Glutamatergic neuron (in vitro differentiated cells): ENCODE data around the gene LYL1. TPM values are rescaled to one million over a fixed set of nuclear protein-coding genes. Genes with fewer than 3 reads are reported as not detected.
A peak's percentile ranks its signal among the peaks of the same experiment; 100 is the strongest.

Experiments
- DNase-seq: peaks from one replicate; pipeline ENCODE4 v3.0.0; 2022
- H3K27ac Mint-ChIP-seq: one replicate; pipeline ENCODE4 v1.8.0; 2020; ENCODE audit warnings: mild to moderate bottlenecking, mixed read lengths, inconsistent platforms; ENCODE audit not compliant: unreplicated experiment
- H3K27me3 Mint-ChIP-seq: one replicate; pipeline ENCODE4 v1.8.0; 2020; ENCODE audit warnings: mild to moderate bottlenecking, moderate library complexity, mixed read lengths, inconsistent platforms; ENCODE audit not compliant: unreplicated experiment
- H3K36me3 Mint-ChIP-seq: one replicate; pipeline ENCODE4 v1.8.0; 2020; ENCODE audit warnings: mild to moderate bottlenecking, mixed read lengths, inconsistent platforms; ENCODE audit not compliant: unreplicated experiment
- H3K4me1 Mint-ChIP-seq: one replicate; pipeline ENCODE4 v1.8.0; 2020; ENCODE audit warnings: mild to moderate bottlenecking, low read depth, mixed read lengths, inconsistent platforms; ENCODE audit not compliant: unreplicated experiment
- H3K4me3 Mint-ChIP-seq: one replicate; pipeline ENCODE4 v1.8.0; 2020; ENCODE audit warnings: mild to moderate bottlenecking, mixed read lengths, inconsistent platforms; ENCODE audit not compliant: unreplicated experiment
- H3K9me3 Mint-ChIP-seq: one replicate; pipeline ENCODE4 v1.8.0; 2020; ENCODE audit warnings: mild to moderate bottlenecking, moderate library complexity, mixed read lengths, inconsistent platforms; ENCODE audit not compliant: unreplicated experiment
- long read RNA-seq: library from polyadenylated mRNA; unstranded; transcript quantifications from one replicate; pipeline ENCODE4 v2.0.0, GENCODE V29; 2020; ENCODE audit not compliant: unreplicated experiment
- total RNA-seq: library from RNA; stranded (reverse); fragmentation: NEBNext Ultra II Directional; extraction: Animal tissue kit (Norgen Biotek cat#: 25700); gene quantifications from one replicate; pipeline ENCODE4 v1.2.1, GENCODE V29; 2021; ENCODE audit not compliant: unreplicated experiment
- TF ChIP-seq, protein P1 (sequence below): fragments of 200-600 bp; sonication (generic); IDR thresholded peaks from one replicate; pipeline ENCODE4 v1.5.0; 2021; ENCODE audit not compliant: partially characterized antibody, unreplicated experiment

LYL1 gene
- total RNA-seq = 1.3 TPM
- long read RNA-seq, partial matches to known transcripts = 0 of 1 reads
- long read RNA-seq, other reads (novel, unspliced or antisense) = 1 of 1 reads

DNA sequence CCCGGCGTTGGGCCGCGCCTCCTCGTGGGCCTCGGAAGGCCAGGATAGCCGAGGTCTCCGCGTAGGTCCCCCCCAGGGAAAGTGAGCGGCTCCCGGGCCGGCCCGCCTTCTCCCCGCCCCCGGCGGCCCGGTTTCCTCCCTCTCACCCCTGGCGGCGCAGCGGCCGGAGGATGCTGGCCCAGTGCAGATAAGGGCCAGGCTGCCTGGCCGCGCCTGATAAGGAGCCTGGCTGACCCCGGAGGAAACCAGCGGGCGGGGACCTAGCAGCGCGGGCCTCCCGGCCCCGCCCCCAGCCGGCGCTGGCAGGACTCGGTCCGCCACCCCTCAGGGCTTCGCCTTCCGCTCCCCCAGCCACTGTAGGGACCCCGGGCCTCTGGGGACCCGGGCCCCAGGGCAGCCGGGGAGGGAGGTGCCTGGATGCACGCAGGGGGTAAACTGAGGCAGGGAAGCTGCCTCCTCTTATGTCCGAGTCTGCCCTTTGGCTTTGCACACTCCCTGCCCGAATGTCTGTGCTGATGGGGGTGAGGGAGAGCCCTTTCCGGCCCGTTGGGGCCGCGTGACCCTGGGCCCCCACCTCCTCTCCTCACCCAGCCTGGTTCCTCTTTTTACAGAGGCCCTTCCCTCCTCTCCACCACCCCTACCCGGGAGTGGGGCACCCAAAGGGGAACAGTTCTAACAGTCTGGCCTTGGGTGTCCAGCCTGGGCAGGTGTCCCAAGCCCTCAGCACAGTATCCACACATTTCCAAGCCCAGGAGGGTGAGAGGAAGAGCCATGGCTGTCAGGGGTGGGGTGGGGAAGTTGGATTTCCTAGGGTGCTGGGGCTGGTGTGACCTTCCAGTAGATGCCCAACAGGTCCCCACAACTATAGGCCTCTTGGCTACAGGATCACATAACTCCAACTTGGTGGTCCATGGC, at the start of gene LYL1:
Gene LYL1, minus strand, starts transcription at position 193 of the 915 bp plus-strand sequence. CDS start 1,687 bp downstream, outside the sequence.
- H3K36me3 Mint-ChIP-seq = no peaks in the 10 kb centered on the region
- no peak within 1 kb of the TSS for H3K27ac Mint-ChIP-seq
- H3K4me1 Mint-ChIP-seq = no peaks in the 10 kb centered on the region
- H3K27me3 Mint-ChIP-seq = peaks cover 15% of the 10 kb centered on the region
- peak within 1 kb of the TSS; percentile 59 for H3K4me3 Mint-ChIP-seq
- peaks cover 3% of the 10 kb centered on the region for H3K9me3 Mint-ChIP-seq
- DNase-seq = peak; percentile 59
- TF ChIP-seq, protein P1, sequence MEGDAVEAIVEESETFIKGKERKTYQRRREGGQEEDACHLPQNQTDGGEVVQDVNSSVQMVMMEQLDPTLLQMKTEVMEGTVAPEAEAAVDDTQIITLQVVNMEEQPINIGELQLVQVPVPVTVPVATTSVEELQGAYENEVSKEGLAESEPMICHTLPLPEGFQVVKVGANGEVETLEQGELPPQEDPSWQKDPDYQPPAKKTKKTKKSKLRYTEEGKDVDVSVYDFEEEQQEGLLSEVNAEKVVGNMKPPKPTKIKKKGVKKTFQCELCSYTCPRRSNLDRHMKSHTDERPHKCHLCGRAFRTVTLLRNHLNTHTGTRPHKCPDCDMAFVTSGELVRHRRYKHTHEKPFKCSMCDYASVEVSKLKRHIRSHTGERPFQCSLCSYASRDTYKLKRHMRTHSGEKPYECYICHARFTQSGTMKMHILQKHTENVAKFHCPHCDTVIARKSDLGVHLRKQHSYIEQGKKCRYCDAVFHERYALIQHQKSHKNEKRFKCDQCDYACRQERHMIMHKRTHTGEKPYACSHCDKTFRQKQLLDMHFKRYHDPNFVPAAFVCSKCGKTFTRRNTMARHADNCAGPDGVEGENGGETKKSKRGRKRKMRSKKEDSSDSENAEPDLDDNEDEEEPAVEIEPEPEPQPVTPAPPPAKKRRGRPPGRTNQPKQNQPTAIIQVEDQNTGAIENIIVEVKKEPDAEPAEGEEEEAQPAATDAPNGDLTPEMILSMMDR = no peak

DNA sequence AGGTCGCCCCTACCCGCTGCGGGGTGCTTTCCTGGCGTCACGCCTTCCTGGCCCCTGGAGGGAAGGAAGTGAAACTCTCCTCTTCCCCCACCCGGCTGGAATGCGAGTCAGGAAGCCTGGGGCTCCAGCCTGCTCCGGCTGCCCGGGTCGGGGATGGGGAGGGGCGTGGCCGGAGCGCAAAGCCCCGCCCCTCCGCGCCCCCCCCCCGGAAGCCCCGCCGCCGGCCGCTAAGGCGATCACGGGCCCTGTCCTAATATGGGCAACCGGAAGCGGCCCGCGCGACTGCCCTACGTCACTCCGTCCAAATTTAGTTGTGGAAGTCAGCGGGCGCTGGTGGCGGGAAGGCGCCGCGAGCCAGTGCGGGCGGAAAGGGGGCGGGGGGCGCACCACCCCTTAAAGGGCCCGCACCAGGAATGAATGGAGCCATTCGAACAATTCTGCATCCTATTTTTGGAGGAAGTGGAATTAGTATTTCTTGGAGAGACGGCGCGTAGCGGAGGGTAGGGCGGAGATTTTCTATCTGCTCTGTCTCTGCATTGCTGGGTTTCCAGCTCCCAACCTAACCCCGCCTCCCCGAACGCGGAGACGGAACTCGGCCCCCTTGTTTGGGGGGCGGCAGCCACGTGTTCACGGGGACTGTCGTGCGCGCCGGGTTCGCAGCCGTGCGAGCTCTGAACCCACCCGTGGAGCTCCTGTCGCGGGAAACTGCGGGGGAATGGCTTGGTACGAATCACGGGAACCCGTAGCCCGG, 49.1 kb upstream of the LYL1 start:
- Mint-ChIP-seq H3K27me3 (peaks cover 32% of the 10 kb centered on the region), H3K4me3 (peak overlapping the region; percentile 97), H3K36me3 (no peaks in the 10 kb centered on the region), H3K9me3 (peaks cover 35% of the 10 kb centered on the region), H3K27ac (peak overlapping the region; percentile 98), H3K4me1 (peaks cover 8% of the 10 kb centered on the region)
- DNase-seq = peak; percentile 95
- TF ChIP-seq, protein P1 = no peak

DNA sequence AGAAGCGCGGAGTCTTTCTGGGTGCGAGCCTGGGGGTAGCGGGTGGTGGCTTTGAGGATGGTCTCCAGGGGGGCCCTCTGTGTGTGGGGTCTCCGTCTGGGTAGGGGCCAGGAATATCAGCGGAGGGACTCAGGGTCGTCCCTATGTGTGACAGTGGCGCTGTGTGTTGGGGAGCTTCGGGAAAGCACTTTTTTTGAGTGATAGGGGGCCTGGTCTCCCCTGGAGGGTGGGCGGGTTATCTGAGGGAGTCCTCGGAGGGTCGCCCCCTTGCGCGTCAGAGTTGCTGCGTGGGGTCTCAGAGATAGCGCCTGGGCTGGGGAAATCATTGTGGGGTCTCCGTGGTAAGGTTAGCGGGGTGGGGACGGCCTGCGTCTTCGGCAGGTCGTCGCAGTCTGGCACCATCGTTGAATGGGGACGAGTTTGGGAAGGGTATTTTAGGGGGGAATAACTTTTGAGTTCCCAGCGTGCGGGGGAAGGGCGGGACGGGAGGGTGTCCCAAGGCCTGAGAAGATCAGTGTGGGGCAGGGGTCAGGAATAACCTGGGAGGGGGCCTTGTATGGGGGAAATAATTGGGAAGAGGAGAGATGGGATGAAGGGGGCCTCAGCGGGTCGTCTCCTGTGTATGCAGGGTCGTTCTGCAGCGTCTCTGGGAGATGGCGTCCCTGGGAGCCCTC, 48.4 kb upstream of the LYL1 start:
- peak overlapping the region; percentile 97 for H3K4me3 Mint-ChIP-seq
- peak overlapping the region; percentile 92 for H3K27ac Mint-ChIP-seq
- H3K27me3 Mint-ChIP-seq = peaks cover 30% of the 10 kb centered on the region
- peaks cover 31% of the 10 kb centered on the region for H3K9me3 Mint-ChIP-seq
- TF ChIP-seq, protein P1 = no peak
- H3K36me3 Mint-ChIP-seq = no peaks in the 10 kb centered on the region
- no peak for DNase-seq
- H3K4me1 Mint-ChIP-seq = peaks cover 4% of the 10 kb centered on the region

DNA sequence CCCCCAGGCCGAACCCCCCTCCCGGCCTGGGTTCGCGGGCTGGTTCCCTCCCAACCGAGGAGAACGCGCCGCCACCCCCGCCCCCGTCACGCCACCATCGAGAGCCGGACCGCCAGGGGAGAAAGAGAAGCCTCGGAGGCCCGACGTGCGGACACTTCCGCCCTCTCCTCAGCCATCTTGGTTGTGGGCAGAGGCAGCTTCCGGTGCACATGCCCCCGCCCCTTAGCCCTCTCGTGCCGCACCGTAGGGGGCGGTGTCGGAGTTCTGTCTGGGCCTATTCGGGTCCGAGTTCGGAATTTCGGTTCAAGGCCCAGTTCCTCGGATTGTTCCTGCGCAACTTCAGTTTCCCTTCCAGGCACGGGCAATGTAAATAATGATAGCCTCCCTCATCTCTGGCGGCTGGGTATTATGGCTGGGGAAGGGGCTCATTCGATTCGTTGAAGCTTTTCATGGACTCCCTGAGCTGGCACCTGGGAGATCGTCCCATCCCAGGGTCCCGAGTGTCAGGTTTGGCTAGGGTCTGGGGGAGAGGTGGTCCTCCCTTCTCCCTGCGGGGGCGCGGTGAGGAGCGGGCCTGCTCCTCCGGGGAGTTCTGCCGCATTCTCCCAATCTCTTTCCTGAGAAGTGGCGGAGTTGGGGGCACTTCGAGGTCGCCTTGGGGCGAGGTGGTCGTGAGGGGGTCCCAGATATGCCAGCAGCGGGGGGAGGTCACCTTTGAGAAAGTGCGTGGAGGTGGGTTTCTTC, 47.7 kb upstream of the LYL1 start, which contains the start of the genes IER2 and STX10:
Gene IER2, plus strand, starts transcription at position 225 of the 744 bp plus-strand sequence. CDS start 2,776 bp downstream, outside the sequence.
Gene STX10, minus strand, starts transcription at position 189 of the 744 bp plus-strand sequence. CDS start 202 bp downstream, outside the sequence.
- peaks cover 30% of the 10 kb centered on the region for H3K27me3 Mint-ChIP-seq
- peak within 1 kb of the TSS; percentile 92 for H3K27ac Mint-ChIP-seq
- H3K36me3 Mint-ChIP-seq = no peaks in the 10 kb centered on the region
- peaks cover 4% of the 10 kb centered on the region for H3K4me1 Mint-ChIP-seq
- TF ChIP-seq, protein P1 = peak; percentile 52
- H3K9me3 Mint-ChIP-seq = peaks cover 31% of the 10 kb centered on the region
- peak; percentile 89 for DNase-seq
- peak within 1 kb of the TSS; percentile 97 for H3K4me3 Mint-ChIP-seq
